H9 (cell line): ENCODE results near the gene CD2AP. TPM values are rescaled to one million over a fixed set of nuclear protein-coding genes. Genes with fewer than 3 reads are reported as not detected.

Source experiments
- DNase-seq: peaks from one replicate; pipeline ENCODE4 v3.0.0-alpha.2; 2017
- H2AFZ ChIP-seq: one replicate; pipeline ENCODE4 v1.6.1; 2013; ENCODE audit warnings: mild to moderate bottlenecking, low read length, control low read depth, moderate library complexity
- H2AK5ac ChIP-seq: 2 replicates; pipeline ENCODE4 v1.6.1; 2013; ENCODE audit warnings: low read length, control low read depth, mixed read lengths; ENCODE audit not compliant: insufficient read length
- H2BK120ac ChIP-seq: one replicate; pipeline ENCODE4 v1.6.1; 2013; ENCODE audit warnings: low read depth, mild to moderate bottlenecking, low read length, control low read depth, inconsistent platforms; ENCODE audit not compliant: poor library complexity, severe bottlenecking
- H2BK12ac ChIP-seq: 2 replicates; pipeline ENCODE4 v1.6.1; 2013; ENCODE audit warnings: low read length, control low read depth, mixed read lengths, low read depth; ENCODE audit not compliant: insufficient read length
- H2BK15ac ChIP-seq: 2 replicates; pipeline ENCODE4 v1.6.1; 2013; ENCODE audit warnings: low read depth, low read length, control low read depth
- H2BK20ac ChIP-seq: one replicate; pipeline ENCODE4 v1.6.1; 2013; ENCODE audit warnings: low read depth, mild to moderate bottlenecking, low read length, control low read depth, inconsistent platforms; ENCODE audit not compliant: poor library complexity, severe bottlenecking
- H2BK5ac ChIP-seq: 2 replicates; pipeline ENCODE4 v1.6.1; 2013; ENCODE audit warnings: low read length, control low read depth, mixed read lengths; ENCODE audit not compliant: insufficient read length
- H3K14ac ChIP-seq: 2 replicates; pipeline ENCODE4 v1.6.1; 2013; ENCODE audit warnings: low read length, control low read depth; ENCODE audit not compliant: insufficient read depth
- H3K18ac ChIP-seq: 2 replicates; pipeline ENCODE4 v1.6.1; 2013; ENCODE audit warnings: low read depth, mild to moderate bottlenecking, mixed read lengths, low read length, control low read depth; ENCODE audit not compliant: insufficient read length
- H3K23ac ChIP-seq: 2 replicates; pipeline ENCODE4 v1.6.1; 2013; ENCODE audit warnings: low read length, control low read depth, mixed read lengths, low read depth; ENCODE audit not compliant: insufficient read length
- H3K23me2 ChIP-seq: 2 replicates; pipeline ENCODE4 v1.6.1; 2013; ENCODE audit warnings: low read depth, mild to moderate bottlenecking, mixed read lengths, low read length, control low read depth; ENCODE audit not compliant: insufficient read length, poor library complexity, severe bottlenecking
- H3K27ac ChIP-seq: 2 replicates; pipeline ENCODE4 v1.5.1; 2013; ENCODE audit warnings: low read length, control low read depth, mixed read lengths, low read depth; ENCODE audit not compliant: insufficient read length
- H3K27me3 ChIP-seq: 2 replicates; pipeline ENCODE4 v1.6.1; 2013; ENCODE audit warnings: low read length, control low read depth, inconsistent platforms; ENCODE audit not compliant: insufficient read depth
- H3K4ac ChIP-seq: 2 replicates; pipeline ENCODE4 v1.6.1; 2013; ENCODE audit warnings: low read depth, mild to moderate bottlenecking, control low read depth, inconsistent platforms, low read length, moderate library complexity
- H3K4me1 ChIP-seq: 2 replicates; pipeline ENCODE4 v1.6.1; 2013; ENCODE audit warnings: low read length, control low read depth, inconsistent platforms; ENCODE audit not compliant: insufficient read depth
- H3K4me2 ChIP-seq: 2 replicates; pipeline ENCODE4 v1.6.1; 2013; ENCODE audit warnings: low read length, control low read depth, mixed read lengths; ENCODE audit not compliant: insufficient read length, insufficient read depth
- H3K56ac ChIP-seq: 2 replicates; pipeline ENCODE4 v1.6.1; 2013; ENCODE audit warnings: low read depth, mild to moderate bottlenecking, mixed read lengths, low read length, control low read depth; ENCODE audit not compliant: insufficient read length
- H3K79me1 ChIP-seq: 2 replicates; pipeline ENCODE4 v1.6.1; 2013; ENCODE audit warnings: low read depth, mild to moderate bottlenecking, moderate library complexity, low read length, control low read depth, inconsistent platforms; ENCODE audit not compliant: insufficient read depth, poor library complexity, severe bottlenecking
- H3K79me2 ChIP-seq: 2 replicates; pipeline ENCODE4 v1.6.1; 2013; ENCODE audit warnings: low read length, control low read depth, inconsistent platforms; ENCODE audit not compliant: insufficient read depth
- H3K9ac ChIP-seq: 2 replicates; pipeline ENCODE4 v1.6.1; 2013; ENCODE audit warnings: low read length, control low read depth, mixed read lengths; ENCODE audit not compliant: insufficient read length; ENCODE audit errors: extremely low read depth
- H3K9me3 ChIP-seq: one replicate; pipeline ENCODE4 v1.6.1; 2013; ENCODE audit warnings: low read depth, low read length, inconsistent platforms; ENCODE audit not compliant: control insufficient read depth
- H3T11ph ChIP-seq: one replicate; pipeline ENCODE4 v1.6.1; 2013; ENCODE audit warnings: mild to moderate bottlenecking, low read length, control low read depth, inconsistent platforms
- H4K20me1 ChIP-seq: one replicate; pipeline ENCODE4 v1.6.1; 2013; ENCODE audit not compliant: control insufficient read depth, insufficient read length, insufficient read depth
- H4K5ac ChIP-seq: 2 replicates; pipeline ENCODE4 v1.6.1; 2013; ENCODE audit warnings: low read depth, mild to moderate bottlenecking, mixed read lengths, low read length, control low read depth; ENCODE audit not compliant: insufficient read length
- H4K8ac ChIP-seq: replicated peaks from 2 replicates; pipeline ENCODE4 v1.6.1; 2013; ENCODE audit warnings: low read length, control low read depth, mixed read lengths, low read depth; ENCODE audit not compliant: insufficient read length
- H4K91ac ChIP-seq: 2 replicates; pipeline ENCODE4 v1.6.1; 2013; ENCODE audit warnings: low read depth, mild to moderate bottlenecking, moderate library complexity, mixed read lengths, low read length, control low read depth; ENCODE audit not compliant: insufficient read length
- H3K27ac Mint-ChIP-seq, 3 experiments: 2 replicates in 2 of 3; 3 replicates in 1 of 3; pipeline ENCODE4 v1.8.0; 2020 to 2021; ENCODE audit warnings: mixed read lengths in 3 of 3, mild to moderate bottlenecking in 1 of 3, moderate library complexity in 1 of 3
- H3K27me3 Mint-ChIP-seq: 2 replicates; pipeline ENCODE4 v1.8.0; 2021; ENCODE audit warnings: low read depth, mild to moderate bottlenecking, moderate library complexity, mixed read lengths
- H3K36me3 Mint-ChIP-seq, 3 experiments: 2 replicates in 2 of 3; 3 replicates in 1 of 3; pipeline ENCODE4 v1.8.0; 2020 to 2021; ENCODE audit warnings: low read depth in 3 of 3, mixed read lengths in 3 of 3; ENCODE audit not compliant: insufficient read depth in 1 of 3
- H3K4me1 Mint-ChIP-seq, 2 experiments: 2 replicates each; pipeline ENCODE4 v1.8.0; 2020; ENCODE audit warnings: mixed read lengths in 2 of 2
- H3K4me3 Mint-ChIP-seq, 2 experiments: 2 replicates in 1 of 2; 3 replicates in 1 of 2; pipeline ENCODE4 v1.8.0; 2020 to 2021; ENCODE audit warnings: mild to moderate bottlenecking in 2 of 2, mixed read lengths in 2 of 2, moderate library complexity in 1 of 2
- H3K9me3 Mint-ChIP-seq, 2 experiments: 2 replicates in 1 of 2; 3 replicates in 1 of 2; pipeline ENCODE4 v1.8.0; 2020; ENCODE audit warnings: mild to moderate bottlenecking in 2 of 2, mixed read lengths in 2 of 2, moderate library complexity in 1 of 2
- CTCF ChIP-seq: fragments of 200-600 bp; sonication (generic); conservative IDR thresholded peaks from 3 replicates; pipeline ENCODE4 v1.8.0; 2021; ENCODE audit warnings: antibody characterized with exemption, mild to moderate bottlenecking
- WGBS: extraction: QIAGEN DNeasy Blood & Tissue Kit; methylation state at CpG from one replicate; pipeline ENCODE4 v1.1.7; 2013; ENCODE audit warnings: missing lambda C conversion rate, low lambda C conversion rate, mixed read lengths; ENCODE audit not compliant: insufficient read length; ENCODE audit errors: extremely low coverage; 5-methylcytosine and 5-hydroxymethylcytosine counted together
- total RNA-seq: library from RNA; stranded (reverse); gene quantifications from 2 replicates; pipeline ENCODE4 v1.2.1, GENCODE V29; 2021

Gene CD2AP
- total RNA-seq, 1 experiment from 2014 or later: 50.1 TPM

- no peak overlapping the region for H4K8ac ChIP-seq
- no peaks in the 10 kb centered on the region for H4K20me1 ChIP-seq
- H3K36me3 Mint-ChIP-seq: no peaks in the 10 kb centered on the region
- no peak overlapping the region for H3K4me3 Mint-ChIP-seq
- no peak overlapping the region for H2BK12ac ChIP-seq
- no peaks in the 10 kb centered on the region for H3K27me3 Mint-ChIP-seq
- no peak overlapping the region for H3K23ac ChIP-seq
- H2AK5ac ChIP-seq: no peak overlapping the region
- no peak overlapping the region for H2BK120ac ChIP-seq
- no CpG with 5 or more reads among the region's 4 CpGs for WGBS
- H3K27ac Mint-ChIP-seq: no peak overlapping the region
- no peak overlapping the region for H3K27ac ChIP-seq
- no peak for TF ChIP-seq CTCF
- H3K14ac ChIP-seq: no peak overlapping the region
- H3K9ac ChIP-seq: no peak overlapping the region
- DNase-seq: no peak
- H4K91ac ChIP-seq: no peak overlapping the region
- H3T11ph ChIP-seq: no peak overlapping the region
- H3K56ac ChIP-seq: no peak overlapping the region
- H3K4me1 Mint-ChIP-seq: peaks cover 9 to 11% of the 10 kb centered on the region in 2 experiments
- no peak overlapping the region for H3K4me2 ChIP-seq
- H4K5ac ChIP-seq: no peak overlapping the region
- H3K9me3 ChIP-seq: no peaks in the 10 kb centered on the region
- H2BK20ac ChIP-seq: no peak overlapping the region
- H3K4ac ChIP-seq: no peak overlapping the region
- H3K79me2 ChIP-seq: no peaks in the 10 kb centered on the region
- no peak overlapping the region for H2AFZ ChIP-seq
- H3K79me1 ChIP-seq: no peaks in the 10 kb centered on the region
- no peak overlapping the region for H2BK5ac ChIP-seq
- peaks cover 4% of the 10 kb centered on the region; the same call in 1 of the 2 replicates for H3K4me1 ChIP-seq
- H3K23me2 ChIP-seq: no peaks in the 10 kb centered on the region
- no peaks in the 10 kb centered on the region for H3K9me3 Mint-ChIP-seq
- H3K27me3 ChIP-seq: no peaks in the 10 kb centered on the region
- no peak overlapping the region for H2BK15ac ChIP-seq
- H3K18ac ChIP-seq: no peak overlapping the region
Observed at GRCh38 chr6:47654255-47654654, 176.7 kb downstream of the CD2AP start.
